ENCODE results near the gene MICALL2.

- TF ChIP-seq CTCF (IDR thresholded peaks at IDR 0.05; ENCODE audit: poor library complexity, severe bottlenecking) (no peak), POLR2AphosphoS5 (IDR thresholded peaks at IDR 0.05) (no peak), SMC3 (conservative IDR thresholded peaks at IDR 0.05; ENCODE audit: poor library complexity) (no peak), REST (IDR thresholded peaks at IDR 0.05; ENCODE audit: borderline replicate concordance) (no peak), EP300 (conservative IDR thresholded peaks at IDR 0.05; ENCODE audit: poor library complexity, severe bottlenecking) (no peak), MXI1 (conservative IDR thresholded peaks at IDR 0.05; ENCODE audit: poor library complexity, severe bottlenecking) (no peak)
Observed at GRCh38 chr7:1457059-1457948, 2.0 kb downstream of the MICALL2 start.

All from neural cell (in vitro differentiated cells).